Neuronal stem cell (in vitro differentiated cells): ENCODE data around the gene CCDC196.
A peak's percentile ranks its signal among the peaks of the same experiment; 100 is the strongest.

ENCODE experiments used
- DNase-seq: peaks from one replicate; pipeline ENCODE4 v3.0.0-alpha.2; 2013; ENCODE audit warnings: low spot score
- H2AFZ ChIP-seq: one replicate; pipeline ENCODE4 v1.6.1; 2013; ENCODE audit warnings: mild to moderate bottlenecking, low read length, inconsistent platforms
- H2AK5ac ChIP-seq: 2 replicates; pipeline ENCODE4 v1.6.1; 2013; ENCODE audit warnings: low read depth, mild to moderate bottlenecking, inconsistent platforms, low read length, moderate library complexity, mixed read lengths
- H2BK120ac ChIP-seq: 2 replicates; pipeline ENCODE4 v1.6.1; 2013; ENCODE audit warnings: low read depth, mild to moderate bottlenecking, inconsistent platforms, low read length, moderate library complexity, mixed read lengths
- H2BK12ac ChIP-seq: one replicate; pipeline ENCODE4 v1.6.1; 2013; ENCODE audit warnings: low read length, inconsistent platforms
- H2BK15ac ChIP-seq: 2 replicates; pipeline ENCODE4 v1.6.1; 2013; ENCODE audit warnings: mild to moderate bottlenecking, low read length, inconsistent platforms, mixed read lengths
- H2BK5ac ChIP-seq: one replicate; pipeline ENCODE4 v1.6.1; 2013; ENCODE audit warnings: inconsistent platforms, mild to moderate bottlenecking, low read length, moderate library complexity
- H3K14ac ChIP-seq: one replicate; pipeline ENCODE4 v1.6.1; 2013; ENCODE audit warnings: low read length, inconsistent platforms
- H3K18ac ChIP-seq: 2 replicates; pipeline ENCODE4 v1.6.1; 2013; ENCODE audit warnings: low read length, inconsistent platforms
- H3K23ac ChIP-seq: 2 replicates; pipeline ENCODE4 v1.6.1; 2013; ENCODE audit warnings: low read depth, mild to moderate bottlenecking, mixed read lengths, low read length, inconsistent platforms; ENCODE audit not compliant: poor library complexity
- H3K27ac ChIP-seq: replicated peaks from 3 replicates; pipeline ENCODE4 v1.5.1; 2013; ENCODE audit warnings: low read length, inconsistent platforms
- H3K27me3 ChIP-seq, 3 experiments: 2 replicates each; pipeline ENCODE4 v1.6.1; 2013; ENCODE audit warnings: low read length in 3 of 3, mild to moderate bottlenecking in 2 of 3, inconsistent platforms in 1 of 3, low read depth in 1 of 3, mixed read lengths in 1 of 3, moderate library complexity in 1 of 3; ENCODE audit not compliant: control insufficient read depth in 3 of 3, insufficient read depth in 3 of 3
- H3K36me3 ChIP-seq, 2 donors: replicated peaks in 1 of 2; 2 replicates each; pipeline ENCODE4 v1.6.1; 2013; ENCODE audit warnings: low read length in 2 of 2; ENCODE audit not compliant: control insufficient read depth in 2 of 2, insufficient read depth in 2 of 2
- H3K4ac ChIP-seq: 2 replicates; pipeline ENCODE4 v1.6.1; 2013; ENCODE audit warnings: inconsistent platforms, mild to moderate bottlenecking, low read length, moderate library complexity
- H3K4me1 ChIP-seq, 2 donors: 1 replicate in 1 of 2; 2 replicates in 1 of 2; pipeline ENCODE4 v1.6.1; 2013; ENCODE audit warnings: low read length in 2 of 2, low read depth in 1 of 2; ENCODE audit not compliant: control insufficient read depth in 2 of 2, insufficient read depth in 1 of 2
- H3K4me2 ChIP-seq: one replicate; pipeline ENCODE4 v1.6.1; 2013; ENCODE audit warnings: mild to moderate bottlenecking, low read length, inconsistent platforms; ENCODE audit not compliant: insufficient read depth, poor library complexity, severe bottlenecking
- H3K4me3 ChIP-seq, 2 donors: 2 replicates each; pipeline ENCODE4 v1.5.1; 2013; ENCODE audit warnings: low read length in 2 of 2, mild to moderate bottlenecking in 2 of 2, inconsistent platforms in 1 of 2, moderate library complexity in 1 of 2
- H3K79me1 ChIP-seq: one replicate; pipeline ENCODE4 v1.6.1; 2013; ENCODE audit warnings: low read depth, mild to moderate bottlenecking, inconsistent platforms, low read length, moderate library complexity
- H3K9ac ChIP-seq: one replicate; pipeline ENCODE4 v1.6.1; 2013; ENCODE audit warnings: mild to moderate bottlenecking, low read depth, low read length, inconsistent platforms; ENCODE audit not compliant: poor library complexity
- H3K9me3 ChIP-seq, 2 donors: replicated peaks in 1 of 2; 2 replicates each; pipeline versions ENCODE3 to v1.6.1; 2013; ENCODE audit warnings: low read length in 2 of 2, mild to moderate bottlenecking in 2 of 2, inconsistent platforms in 1 of 2, low read depth in 1 of 2, mixed read lengths in 1 of 2, moderate library complexity in 1 of 2; ENCODE audit not compliant: control insufficient read depth in 2 of 2, insufficient read depth in 1 of 2
- H4K8ac ChIP-seq: one replicate; pipeline ENCODE4 v1.6.1; 2013; ENCODE audit warnings: low read depth, mild to moderate bottlenecking, inconsistent platforms, low read length, moderate library complexity
- H4K91ac ChIP-seq: one replicate; pipeline ENCODE4 v1.6.1; 2013; ENCODE audit warnings: low read length, low read depth, mild to moderate bottlenecking, inconsistent platforms; ENCODE audit not compliant: poor library complexity
- WGBS, 2 donors: extraction: QIAGEN DNeasy Blood & Tissue Kit; methylation state at CpG; one replicate each; pipeline ENCODE4 v1.1.7; 2013; ENCODE audit warnings: missing lambda C conversion rate in 2 of 2, mixed read lengths in 1 of 2; ENCODE audit not compliant: insufficient read length in 2 of 2, insufficient replicate concordance in 1 of 2; ENCODE audit errors: extremely low coverage in 2 of 2; 5-methylcytosine and 5-hydroxymethylcytosine counted together

Gene CCDC196

DNA sequence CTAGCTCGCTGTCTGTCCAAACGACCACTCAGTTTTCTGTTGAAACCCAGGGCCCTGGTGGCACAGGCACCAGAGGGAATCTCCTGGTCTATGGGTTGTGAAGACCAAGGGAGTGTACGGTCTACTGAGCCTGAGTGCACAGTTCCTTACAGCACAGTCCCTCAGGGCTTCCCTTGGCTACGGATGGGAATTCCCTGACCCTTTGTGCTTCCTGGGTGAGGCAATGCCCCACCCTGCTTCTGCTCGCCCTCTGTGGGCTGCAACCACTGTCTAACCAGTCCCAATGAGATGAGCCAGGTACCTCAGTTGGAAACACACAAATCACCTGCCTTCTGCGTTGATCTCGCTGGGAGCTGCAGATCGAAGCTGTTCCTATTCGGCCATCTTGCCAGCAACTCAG lies 44.4 kb downstream of the CCDC196 start:
- no peak overlapping the region for H2BK12ac ChIP-seq
- no peak overlapping the region for H2BK5ac ChIP-seq
- H4K8ac ChIP-seq, result no peak overlapping the region
- no peak overlapping the region for H4K91ac ChIP-seq
- H3K18ac ChIP-seq, result no peak overlapping the region
- no peak overlapping the region for H3K4me2 ChIP-seq
- peak overlapping the region; percentile 31 for H3K23ac ChIP-seq
- no peak overlapping the region for H3K4ac ChIP-seq
- H3K14ac ChIP-seq, result no peak overlapping the region
- H3K27me3 ChIP-seq, result no peaks in the 10 kb centered on the region
- no peak overlapping the region for H3K4me3 ChIP-seq
- H2AFZ ChIP-seq, result no peak overlapping the region
- H3K27ac ChIP-seq, result no peak overlapping the region
- no peak overlapping the region for H2BK120ac ChIP-seq
- no peak overlapping the region for H2BK15ac ChIP-seq
- H3K4me1 ChIP-seq, result no peaks in the 10 kb centered on the region
- no peaks in the 10 kb centered on the region for H3K36me3 ChIP-seq
- peaks cover 0 to 6% of the 10 kb centered on the region in 2 donors for H3K9me3 ChIP-seq
- WGBS, 2 donors, result no CpG with 5 or more reads among the region's 9 CpGs
- no peak overlapping the region for H3K9ac ChIP-seq
- H2AK5ac ChIP-seq, result no peak overlapping the region
- DNase-seq, result no peak
- no peaks in the 10 kb centered on the region for H3K79me1 ChIP-seq

DNA sequence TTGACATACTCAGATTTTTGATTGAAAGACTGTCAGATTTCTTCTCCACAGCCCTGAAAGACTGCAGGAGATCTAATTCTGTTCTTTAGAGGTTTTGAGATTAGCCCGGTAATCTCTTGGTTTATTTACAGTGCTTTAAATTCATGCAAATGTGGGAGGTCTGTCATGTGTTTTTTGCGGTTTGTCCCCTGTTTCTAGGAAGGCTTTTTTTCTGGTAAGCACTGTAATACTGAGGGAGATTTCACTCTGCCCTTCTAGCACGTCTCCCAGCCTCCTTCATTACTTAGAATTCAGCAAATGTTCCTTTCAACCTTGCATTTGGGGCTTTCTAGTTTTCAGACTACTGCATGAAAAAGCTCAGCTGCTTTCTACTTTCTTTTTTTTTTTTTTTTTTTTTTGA lies 52.9 kb downstream of the CCDC196 start:
- H3K27ac ChIP-seq, result no peak overlapping the region
- H3K4ac ChIP-seq, result no peak overlapping the region
- no peak overlapping the region for H4K8ac ChIP-seq
- H2BK15ac ChIP-seq, result no peak overlapping the region
- no peaks in the 10 kb centered on the region for H3K27me3 ChIP-seq
- no peaks in the 10 kb centered on the region for H3K36me3 ChIP-seq
- no peak overlapping the region for H2AK5ac ChIP-seq
- no CpG with 5 or more reads among the region's 3 CpGs for WGBS, 2 donors
- no peak overlapping the region for H4K91ac ChIP-seq
- no peaks in the 10 kb centered on the region for H3K79me1 ChIP-seq
- peaks cover 0 to 2% of the 10 kb centered on the region in 2 donors for H3K9me3 ChIP-seq
- no peak overlapping the region for H2BK120ac ChIP-seq
- no peak overlapping the region for H3K23ac ChIP-seq
- H3K9ac ChIP-seq, result no peak overlapping the region
- no peak overlapping the region for H2BK5ac ChIP-seq
- H3K4me2 ChIP-seq, result no peak overlapping the region
- no peak overlapping the region for H2BK12ac ChIP-seq
- no peak overlapping the region for H3K14ac ChIP-seq
- DNase-seq, result no peak
- no peak overlapping the region for H3K4me3 ChIP-seq
- H3K18ac ChIP-seq, result no peak overlapping the region
- H3K4me1 ChIP-seq, result no peaks in the 10 kb centered on the region
- no peak overlapping the region for H2AFZ ChIP-seq

DNA sequence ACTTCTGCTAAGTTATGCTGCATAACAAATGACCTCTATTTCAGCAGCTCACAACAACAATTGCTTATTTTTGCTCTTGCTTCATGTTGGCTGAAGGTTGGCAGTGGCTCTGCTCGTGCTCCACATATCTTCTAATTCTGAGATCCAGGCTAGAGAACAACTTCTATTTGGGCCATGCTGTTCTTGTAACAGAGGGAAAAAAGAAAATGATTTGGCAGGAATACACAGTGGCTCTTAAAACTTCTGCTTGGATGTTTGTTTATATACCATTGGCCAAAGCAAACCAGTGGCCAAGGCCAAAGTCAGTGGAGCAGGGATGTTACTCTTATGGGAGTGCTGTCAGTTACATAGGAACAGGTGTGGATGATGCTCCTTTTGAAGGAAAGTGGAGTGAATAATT lies 53.9 kb downstream of the CCDC196 start:
- H3K4me2 ChIP-seq, result no peak overlapping the region
- H2BK5ac ChIP-seq, result no peak overlapping the region
- no peak overlapping the region for H3K18ac ChIP-seq
- H3K4me1 ChIP-seq, result no peaks in the 10 kb centered on the region
- peaks cover 0 to 4% of the 10 kb centered on the region in 2 donors for H3K9me3 ChIP-seq
- no peak overlapping the region for H4K91ac ChIP-seq
- no peak overlapping the region for H3K23ac ChIP-seq
- no peak for DNase-seq
- no peak overlapping the region for H4K8ac ChIP-seq
- H2AFZ ChIP-seq, result no peak overlapping the region
- no CpG with 5 or more reads among the region's 1 CpG for WGBS, 2 donors
- H2BK120ac ChIP-seq, result no peak overlapping the region
- no peak overlapping the region for H3K14ac ChIP-seq
- H3K4me3 ChIP-seq, result no peak overlapping the region
- no peaks in the 10 kb centered on the region for H3K79me1 ChIP-seq
- H3K9ac ChIP-seq, result no peak overlapping the region
- no peak overlapping the region for H2BK12ac ChIP-seq
- H3K36me3 ChIP-seq, result no peaks in the 10 kb centered on the region
- no peak overlapping the region for H2BK15ac ChIP-seq
- H2AK5ac ChIP-seq, result no peak overlapping the region
- no peak overlapping the region for H3K4ac ChIP-seq
- no peaks in the 10 kb centered on the region for H3K27me3 ChIP-seq
- H3K27ac ChIP-seq, result no peak overlapping the region

DNA sequence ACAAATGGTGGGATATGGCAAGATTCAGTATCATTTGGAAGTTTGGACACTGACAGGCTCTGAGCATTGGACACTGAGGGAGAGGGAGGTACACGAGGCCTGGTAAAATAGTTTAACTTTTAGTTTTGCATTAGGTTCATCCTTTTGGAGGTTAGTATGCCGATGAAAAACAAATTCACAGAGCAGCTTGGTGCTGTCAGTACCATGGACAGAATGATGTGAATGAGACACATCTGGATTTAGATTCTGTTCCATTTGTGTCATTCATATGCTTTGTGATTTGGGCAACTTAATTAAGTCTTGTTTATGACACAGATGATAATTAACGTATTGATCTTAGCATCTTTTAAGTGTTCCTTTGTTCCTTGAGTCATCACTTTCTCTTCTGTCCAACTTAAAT lies 55.5 kb downstream of the CCDC196 start:
- Histone ChIP-seq H2BK15ac (no peak overlapping the region), H3K23ac (no peak overlapping the region), H3K14ac (no peak overlapping the region), H3K4me1 (no peaks in the 10 kb centered on the region), H3K4me3 (no peak overlapping the region), H2BK120ac (no peak overlapping the region), H4K8ac (no peak overlapping the region), H2BK5ac (no peak overlapping the region), H2AFZ (no peak overlapping the region), H4K91ac (no peak overlapping the region), H3K79me1 (peaks cover 2% of the 10 kb centered on the region), H2BK12ac (no peak overlapping the region), H3K18ac (no peak overlapping the region), H3K36me3 (no peaks in the 10 kb centered on the region), H3K9me3 (peaks cover 0 to 4% of the 10 kb centered on the region in 2 donors), H3K4ac (no peak overlapping the region), H3K9ac (no peak overlapping the region), H3K27me3 (no peaks in the 10 kb centered on the region), H2AK5ac (no peak overlapping the region), H3K27ac (no peak overlapping the region), H3K4me2 (no peak overlapping the region)
- no CpG with 5 or more reads among the region's 3 CpGs for WGBS, 2 donors
- no peak for DNase-seq
